Bronchial epithelial cell (primary cell): Measurements from ENCODE around the gene CAMK2G. TPM values are rescaled to one million over a fixed set of nuclear protein-coding genes. Genes with fewer than 3 reads are reported as not detected.
A peak's percentile ranks its signal among the peaks of the same experiment; 100 is the strongest.

Experiments used
- DNase-seq: peaks from one replicate; pipeline ENCODE4 v3.0.0-alpha.2; 2010; ENCODE audit warnings: low read depth
- FAIRE-seq: peaks from 2 replicates; lab custom pipeline; 2011; peaks lifted over from hg19 to GRCh38; lab: Jason Lieb, UNC
- H3K27me3 ChIP-seq: 2 replicates; pipeline ENCODE4 v1.5.1; 2011; ENCODE audit warnings: low read length; ENCODE audit not compliant: control insufficient read depth, insufficient read depth
- H3K36me3 ChIP-seq: 2 replicates; pipeline ENCODE4 v1.5.1; 2011; ENCODE audit warnings: low read length; ENCODE audit not compliant: control insufficient read depth, insufficient read depth
- H3K4me3 ChIP-seq: 2 replicates; pipeline ENCODE4 v1.5.1; 2011; ENCODE audit warnings: mild to moderate bottlenecking, low read depth, low read length, control low read depth
- CTCF ChIP-seq: IDR thresholded peaks from 2 replicates; pipeline ENCODE4 v1.5.1; 2011; ENCODE audit warnings: mild to moderate bottlenecking, moderate library complexity, low read length, control low read depth, inconsistent platforms; ENCODE audit not compliant: insufficient read depth, severe bottlenecking
- total RNA-seq: library from RNA; depleted of rRNA; stranded (reverse); fragments of >200 nt; gene quantifications from 2 replicates; pipeline ENCODE4 v1.2.1, GENCODE V29; 2014

Gene CAMK2G
- total RNA-seq, 1 donor from 2014 or later, result 13.4 TPM

GRCh38 chr10:73910401-73910763 is 36.0 kb upstream of the CAMK2G start:
- Histone ChIP-seq H3K36me3 (peaks cover 19% of the 10 kb centered on the region), H3K4me3 (peak overlapping the region; percentile 63), H3K27me3 (no peaks in the 10 kb centered on the region)
- TF ChIP-seq CTCF, result peak; percentile 11
- FAIRE-seq (no peak), DNase-seq (peak; percentile 37)

- Histone ChIP-seq H3K4me3 (no peak overlapping the region), H3K27me3 (no peaks in the 10 kb centered on the region), H3K36me3 (peaks cover 13% of the 10 kb centered on the region)
- FAIRE-seq, result no peak
- DNase-seq, result no peak
- no peak for TF ChIP-seq CTCF
Observed at GRCh38 chr10:73909540-73910115, 35.3 kb upstream of the CAMK2G start.

GRCh38 chr10:73908853-73909539 is 34.6 kb upstream of the CAMK2G start:
- no peaks in the 10 kb centered on the region for H3K27me3 ChIP-seq
- no peak overlapping the region for H3K4me3 ChIP-seq
- H3K36me3 ChIP-seq, result peaks cover 9% of the 10 kb centered on the region
- TF ChIP-seq CTCF, result no peak
- no peak for FAIRE-seq
- peak; percentile 99 for DNase-seq

GRCh38 chr10:73907841-73908517 is 33.6 kb upstream of the CAMK2G start:
- FAIRE-seq (no peak), DNase-seq (peak; percentile 36)
- Histone ChIP-seq H3K36me3 (peaks cover 5% of the 10 kb centered on the region), H3K4me3 (no peak overlapping the region), H3K27me3 (no peaks in the 10 kb centered on the region)
- no peak for TF ChIP-seq CTCF

- peak; percentile 13 for FAIRE-seq
- H3K36me3 ChIP-seq, result no peaks in the 10 kb centered on the region
- H3K4me3 ChIP-seq, result no peak overlapping the region
- DNase-seq, result peak; percentile 85
- TF ChIP-seq CTCF, result no peak
- H3K27me3 ChIP-seq, result no peaks in the 10 kb centered on the region
Observed at GRCh38 chr10:73906524-73907447, 32.4 kb upstream of the CAMK2G start.
